HUES64 (cell line): ENCODE results near the gene SETBP1.

Experiments used
- H3K27ac ChIP-seq: 2 replicates; pipeline ENCODE4 v1.7.0; 2013; ENCODE audit warnings: low read depth, low read length, inconsistent platforms
- H3K27me3 ChIP-seq: 2 replicates; pipeline ENCODE4 v1.6.1; 2013; ENCODE audit warnings: mild to moderate bottlenecking, low read length; ENCODE audit not compliant: insufficient read depth
- H3K36me3 ChIP-seq: 2 replicates; pipeline ENCODE4 v1.6.1; 2013; ENCODE audit warnings: mild to moderate bottlenecking, low read length; ENCODE audit not compliant: insufficient read depth
- H3K4me1 ChIP-seq: 2 replicates; pipeline ENCODE4 v1.6.1; 2013; ENCODE audit warnings: mild to moderate bottlenecking, low read length, moderate library complexity; ENCODE audit not compliant: insufficient read depth
- H3K4me3 ChIP-seq: 2 replicates; pipeline ENCODE4 v1.5.1; 2013; ENCODE audit warnings: mild to moderate bottlenecking, low read length, moderate library complexity
- H3K9ac ChIP-seq: 2 replicates; pipeline ENCODE4 v1.6.1; 2013; ENCODE audit warnings: mild to moderate bottlenecking, low read depth, low read length
- H3K9me3 ChIP-seq: 2 replicates; pipeline ENCODE4 v1.6.1; 2013; ENCODE audit warnings: low read depth, low read length; ENCODE audit not compliant: insufficient read depth
- WGBS: fragments of 150-250, 120-280 bp; methylation state at CpG from one replicate; pipeline ENCODE4 v1.1.7; 2013; ENCODE audit warnings: missing lambda C conversion rate; 5-methylcytosine and 5-hydroxymethylcytosine counted together

SETBP1 gene

GRCh38 chr18:44693030-44693784 is 12.5 kb downstream of the SETBP1 start:
- no peak overlapping the region for H3K9ac ChIP-seq
- no peaks in the 10 kb centered on the region for H3K36me3 ChIP-seq
- H3K9me3 ChIP-seq, result no peaks in the 10 kb centered on the region
- H3K4me3 ChIP-seq, result no peak overlapping the region
- peaks cover 20% of the 10 kb centered on the region for H3K4me1 ChIP-seq
- H3K27me3 ChIP-seq, result no peaks in the 10 kb centered on the region
- 96% methylated on average over 4 of the region's 4 CpGs for WGBS
- no peak overlapping the region for H3K27ac ChIP-seq

- no peak overlapping the region for H3K4me3 ChIP-seq
- 85% methylated on average over 4 of the region's 4 CpGs for WGBS
- no peak overlapping the region for H3K9ac ChIP-seq
- peaks cover 25% of the 10 kb centered on the region for H3K4me1 ChIP-seq
- no peaks in the 10 kb centered on the region for H3K36me3 ChIP-seq
- no peaks in the 10 kb centered on the region for H3K9me3 ChIP-seq
- H3K27ac ChIP-seq, result no peak overlapping the region
- H3K27me3 ChIP-seq, result no peaks in the 10 kb centered on the region
Measured at GRCh38 chr18:44695503-44695902, 14.8 kb downstream of the SETBP1 start.

DNA sequence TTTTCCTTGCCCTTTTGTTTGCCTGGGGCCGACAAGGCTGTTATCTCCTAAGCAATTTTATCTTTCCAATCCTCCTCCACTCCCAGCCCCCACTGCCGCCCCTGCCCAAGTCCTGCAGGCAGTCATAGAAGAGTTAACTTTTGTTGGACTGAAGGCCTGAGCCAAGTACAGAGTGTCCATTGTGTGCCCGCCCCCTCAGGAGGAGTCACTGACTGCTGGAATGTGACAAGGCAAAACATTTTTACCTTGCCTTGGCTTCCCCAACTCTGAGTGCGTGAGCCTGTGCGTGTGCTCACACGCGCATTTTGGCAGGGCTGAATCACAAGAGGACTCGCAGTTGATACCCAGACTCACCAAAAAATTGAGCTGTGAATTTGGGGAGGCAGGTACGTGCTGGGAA is 16.2 kb downstream of the SETBP1 start:
- WGBS, result 50% methylated on average over 9 of the region's 9 CpGs
- H3K9ac ChIP-seq, result no peak overlapping the region
- no peaks in the 10 kb centered on the region for H3K9me3 ChIP-seq
- no peaks in the 10 kb centered on the region for H3K27me3 ChIP-seq
- H3K36me3 ChIP-seq, result no peaks in the 10 kb centered on the region
- H3K27ac ChIP-seq, result no peak overlapping the region
- peaks cover 33% of the 10 kb centered on the region for H3K4me1 ChIP-seq
- no peak overlapping the region for H3K4me3 ChIP-seq

GRCh38 chr18:44697315-44697714 is 16.6 kb downstream of the SETBP1 start:
- Histone ChIP-seq H3K4me3 (no peak overlapping the region), H3K4me1 (peaks cover 33% of the 10 kb centered on the region), H3K9me3 (no peaks in the 10 kb centered on the region), H3K9ac (no peak overlapping the region), H3K27ac (no peak overlapping the region), H3K27me3 (no peaks in the 10 kb centered on the region), H3K36me3 (no peaks in the 10 kb centered on the region)
- 40% methylated on average over 1 of the region's 2 CpGs for WGBS

GRCh38 chr18:44698518-44698917 is 17.8 kb downstream of the SETBP1 start:
- no peak overlapping the region for H3K9ac ChIP-seq
- H3K27ac ChIP-seq, result no peak overlapping the region
- 95% methylated on average over 5 of the region's 5 CpGs for WGBS
- H3K27me3 ChIP-seq, result no peaks in the 10 kb centered on the region
- peaks cover 34% of the 10 kb centered on the region for H3K4me1 ChIP-seq
- H3K4me3 ChIP-seq, result no peak overlapping the region
- no peaks in the 10 kb centered on the region for H3K36me3 ChIP-seq
- no peaks in the 10 kb centered on the region for H3K9me3 ChIP-seq

DNA sequence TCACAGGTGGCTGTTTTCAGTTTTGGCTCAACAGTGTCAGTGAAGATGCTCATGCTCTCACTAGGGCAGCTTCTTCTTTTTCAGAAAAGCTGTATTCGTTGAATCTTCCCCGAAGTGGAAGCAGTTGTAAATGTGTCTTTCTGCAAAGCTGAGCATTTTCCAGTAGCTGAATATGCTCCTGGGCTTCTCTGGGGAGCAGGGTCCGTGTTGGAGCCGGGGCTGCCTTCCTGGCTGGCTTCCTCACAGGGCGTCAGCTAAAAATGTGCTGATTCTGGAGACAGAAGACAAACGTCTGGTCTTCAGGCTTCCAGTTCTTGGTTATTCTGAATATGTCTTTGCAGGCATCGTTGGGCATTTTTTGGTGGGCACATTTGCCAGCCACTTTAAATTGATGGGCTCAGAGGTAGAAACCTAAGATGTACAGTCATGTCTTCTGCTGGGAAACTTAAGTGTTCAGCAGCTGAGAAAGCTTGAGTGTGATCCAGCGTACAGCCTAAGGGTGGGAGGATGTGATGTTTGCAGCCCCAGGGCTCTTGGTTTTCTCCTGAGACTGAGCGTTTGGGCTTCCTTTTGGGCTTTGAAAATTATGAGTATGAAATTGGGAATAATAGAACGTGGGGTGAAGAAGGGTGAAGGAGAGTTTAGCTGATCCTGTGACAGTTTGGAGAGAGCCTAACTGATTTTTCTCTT is 19.0 kb downstream of the SETBP1 start:
- H3K9ac ChIP-seq, result no peak overlapping the region
- no peak overlapping the region for H3K4me3 ChIP-seq
- no peaks in the 10 kb centered on the region for H3K36me3 ChIP-seq
- H3K27ac ChIP-seq, result no peak overlapping the region
- no peaks in the 10 kb centered on the region for H3K27me3 ChIP-seq
- H3K9me3 ChIP-seq, result no peaks in the 10 kb centered on the region
- H3K4me1 ChIP-seq, result peaks cover 39% of the 10 kb centered on the region
- 79% methylated on average over 10 of the region's 10 CpGs for WGBS

DNA sequence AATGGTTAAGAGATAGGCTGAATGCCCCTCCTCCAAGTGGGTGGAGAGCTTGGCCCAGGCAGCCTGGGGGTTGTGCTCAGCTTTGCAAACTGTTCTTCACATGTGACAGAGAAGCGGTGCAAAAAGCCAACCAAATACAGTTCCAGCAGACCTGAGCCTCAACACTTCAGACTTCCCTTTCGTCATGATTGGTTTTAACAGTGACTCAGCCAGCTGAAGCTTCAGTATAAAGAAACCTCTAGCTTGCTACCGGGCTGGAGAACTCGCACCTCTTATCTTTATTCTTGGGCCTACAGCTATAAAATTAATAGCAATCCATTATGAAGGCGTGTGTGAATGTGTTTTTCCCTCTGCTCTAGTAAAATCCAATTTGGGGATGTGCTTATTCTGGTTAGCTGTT is 20.0 kb downstream of the SETBP1 start:
- H3K4me1 ChIP-seq, result peaks cover 39% of the 10 kb centered on the region
- H3K9ac ChIP-seq, result no peak overlapping the region
- no peaks in the 10 kb centered on the region for H3K36me3 ChIP-seq
- no peaks in the 10 kb centered on the region for H3K9me3 ChIP-seq
- 80% methylated on average over 5 of the region's 5 CpGs for WGBS
- H3K27me3 ChIP-seq, result no peaks in the 10 kb centered on the region
- no peak overlapping the region for H3K4me3 ChIP-seq
- no peak overlapping the region for H3K27ac ChIP-seq

- no peak overlapping the region for H3K27ac ChIP-seq
- no peak overlapping the region for H3K9ac ChIP-seq
- peaks cover 35% of the 10 kb centered on the region for H3K4me1 ChIP-seq
- H3K27me3 ChIP-seq, result no peaks in the 10 kb centered on the region
- no peak overlapping the region for H3K4me3 ChIP-seq
- WGBS, result 80% methylated on average over 10 of the region's 10 CpGs
- no peaks in the 10 kb centered on the region for H3K36me3 ChIP-seq
- no peaks in the 10 kb centered on the region for H3K9me3 ChIP-seq
Measured at GRCh38 chr18:44701227-44701626, 20.5 kb downstream of the SETBP1 start.

GRCh38 chr18:44702594-44702993 is 21.9 kb downstream of the SETBP1 start:
- Histone ChIP-seq H3K9me3 (no peaks in the 10 kb centered on the region), H3K4me3 (no peak overlapping the region), H3K9ac (no peak overlapping the region), H3K27ac (no peak overlapping the region), H3K4me1 (peaks cover 24% of the 10 kb centered on the region), H3K36me3 (no peaks in the 10 kb centered on the region), H3K27me3 (no peaks in the 10 kb centered on the region)
- 100% methylated on average over 1 of the region's 1 CpG for WGBS

GRCh38 chr18:44704135-44704789 is 23.6 kb downstream of the SETBP1 start:
- peaks cover 19% of the 10 kb centered on the region for H3K4me1 ChIP-seq
- no peak overlapping the region for H3K27ac ChIP-seq
- no peaks in the 10 kb centered on the region for H3K9me3 ChIP-seq
- H3K9ac ChIP-seq, result no peak overlapping the region
- no peaks in the 10 kb centered on the region for H3K36me3 ChIP-seq
- no peak overlapping the region for H3K4me3 ChIP-seq
- WGBS, result 94% methylated on average over 1 of the region's 1 CpG
- H3K27me3 ChIP-seq, result no peaks in the 10 kb centered on the region

- Histone ChIP-seq H3K4me1 (peaks cover 19% of the 10 kb centered on the region), H3K27ac (no peak overlapping the region), H3K9ac (no peak overlapping the region), H3K4me3 (no peak overlapping the region), H3K27me3 (no peaks in the 10 kb centered on the region), H3K36me3 (no peaks in the 10 kb centered on the region), H3K9me3 (no peaks in the 10 kb centered on the region)
- WGBS, result 90% methylated on average over 2 of the region's 2 CpGs
Measured at GRCh38 chr18:44705075-44705675, 24.5 kb downstream of the SETBP1 start.
